ENCODE data around the gene BCAR3.

DNA sequence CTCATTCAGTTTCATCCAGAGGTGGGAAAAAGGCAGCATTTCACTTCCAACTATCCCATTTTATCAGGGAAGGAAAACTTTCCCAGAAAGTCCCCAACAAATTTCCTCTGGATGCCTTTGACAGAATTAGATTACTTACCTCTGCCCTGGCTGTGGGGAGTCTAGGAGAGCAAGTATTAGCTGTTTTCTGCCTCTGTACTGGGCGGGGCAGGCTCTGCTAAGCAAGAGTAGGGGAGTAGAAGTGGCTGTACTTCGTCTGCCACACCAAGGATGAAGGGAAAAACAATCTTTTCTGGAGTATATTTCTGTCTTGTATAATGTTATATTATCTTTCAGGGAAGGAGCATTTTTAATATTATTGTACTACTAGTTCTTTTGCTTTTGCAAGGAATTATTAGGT is 155.2 kb downstream of the BCAR3 start:
- TF ChIP-seq EZH2phosphoT487 (IDR thresholded peaks at IDR 0.05) (no peak), EZH2 (IDR thresholded peaks at IDR 0.05) (no peak)
- TF ChIP-seq, protein P1, sequence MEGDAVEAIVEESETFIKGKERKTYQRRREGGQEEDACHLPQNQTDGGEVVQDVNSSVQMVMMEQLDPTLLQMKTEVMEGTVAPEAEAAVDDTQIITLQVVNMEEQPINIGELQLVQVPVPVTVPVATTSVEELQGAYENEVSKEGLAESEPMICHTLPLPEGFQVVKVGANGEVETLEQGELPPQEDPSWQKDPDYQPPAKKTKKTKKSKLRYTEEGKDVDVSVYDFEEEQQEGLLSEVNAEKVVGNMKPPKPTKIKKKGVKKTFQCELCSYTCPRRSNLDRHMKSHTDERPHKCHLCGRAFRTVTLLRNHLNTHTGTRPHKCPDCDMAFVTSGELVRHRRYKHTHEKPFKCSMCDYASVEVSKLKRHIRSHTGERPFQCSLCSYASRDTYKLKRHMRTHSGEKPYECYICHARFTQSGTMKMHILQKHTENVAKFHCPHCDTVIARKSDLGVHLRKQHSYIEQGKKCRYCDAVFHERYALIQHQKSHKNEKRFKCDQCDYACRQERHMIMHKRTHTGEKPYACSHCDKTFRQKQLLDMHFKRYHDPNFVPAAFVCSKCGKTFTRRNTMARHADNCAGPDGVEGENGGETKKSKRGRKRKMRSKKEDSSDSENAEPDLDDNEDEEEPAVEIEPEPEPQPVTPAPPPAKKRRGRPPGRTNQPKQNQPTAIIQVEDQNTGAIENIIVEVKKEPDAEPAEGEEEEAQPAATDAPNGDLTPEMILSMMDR (IDR thresholded peaks at IDR 0.05) = no peak
